Measurements from ENCODE around the gene DCXR. TPM values are rescaled to one million over a fixed set of nuclear protein-coding genes. Genes with fewer than 3 reads are reported as not detected.

The DCXR gene
- total RNA-seq, 1 experiment from 2014 or later = 140 TPM

DNA sequence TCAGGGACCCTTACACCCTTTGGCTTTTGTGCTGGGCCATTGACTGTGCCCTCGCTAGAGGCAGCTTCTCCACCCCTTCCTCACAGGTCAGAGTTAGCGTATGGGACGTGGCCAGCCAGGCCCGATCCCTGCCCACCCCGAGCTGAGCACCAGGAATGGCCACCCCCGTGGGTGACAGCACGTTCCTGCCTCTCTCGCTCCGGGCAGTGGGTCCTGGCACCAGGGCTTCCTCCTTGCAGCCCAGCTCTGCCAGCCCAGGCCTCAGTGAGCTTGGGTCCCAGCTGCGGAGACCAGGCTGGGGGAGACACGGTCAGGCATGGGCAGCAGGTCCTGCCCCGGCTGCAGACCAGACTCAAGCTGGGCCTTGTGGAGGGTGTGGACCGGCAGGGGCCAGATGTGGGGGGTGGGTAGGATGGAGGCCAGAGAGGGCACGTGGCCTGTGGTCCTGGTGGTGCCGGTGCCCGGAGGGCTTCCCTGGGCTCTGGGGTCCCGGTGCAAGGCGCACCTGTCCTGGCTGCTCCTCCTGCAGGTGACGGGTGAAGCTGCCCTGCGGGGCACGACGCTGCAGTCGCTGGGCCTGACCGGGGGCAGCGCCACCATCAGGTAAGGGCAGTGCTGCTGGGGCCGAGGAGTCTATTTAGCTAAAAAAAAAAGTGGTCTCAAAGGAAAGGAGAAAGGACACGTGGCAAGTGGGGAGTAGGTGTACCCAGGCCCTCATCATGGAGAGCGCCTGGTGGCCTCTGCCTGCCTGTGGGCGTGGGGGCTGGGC lies 41.9 kb downstream of the DCXR start:
- no peak overlapping the region for H3K4me3 ChIP-seq (ENCODE audit: low read depth, low read length, poor library complexity, severe bottlenecking)
- intact Hi-C loops (cut with micrococcal nuclease; ENCODE audit: unreplicated experiment) = no loop called here
- no peak overlapping the region for H3K27ac ChIP-seq (ENCODE audit: low read depth, low read length, poor library complexity, severe bottlenecking)
- H3K4me1 ChIP-seq (ENCODE audit: insufficient read depth, low read length, poor library complexity, severe bottlenecking) = no peaks in the 10 kb centered on the region
- CTCF ChIA-PET = no interaction called here
- no peaks in the 10 kb centered on the region for H3K9me3 ChIP-seq (ENCODE audit: low read depth, low read length, poor library complexity, severe bottlenecking)
- no peak for DNase-seq (ENCODE audit: low spot score)
- POLR2A ChIA-PET (ENCODE audit: low non-redundant PET) = interaction anchor here (0.7 kb wide), 1 partner anchor 10 kb away, joined by 3 read pairs; no protein-coding TSS in a partner anchor
- no peak for TF ChIP-seq EZH2 (IDR thresholded peaks at IDR 0.05; ENCODE audit: borderline replicate concordance, low read depth, low read length, poor library complexity, severe bottlenecking)
- TF ChIP-seq, protein P1, sequence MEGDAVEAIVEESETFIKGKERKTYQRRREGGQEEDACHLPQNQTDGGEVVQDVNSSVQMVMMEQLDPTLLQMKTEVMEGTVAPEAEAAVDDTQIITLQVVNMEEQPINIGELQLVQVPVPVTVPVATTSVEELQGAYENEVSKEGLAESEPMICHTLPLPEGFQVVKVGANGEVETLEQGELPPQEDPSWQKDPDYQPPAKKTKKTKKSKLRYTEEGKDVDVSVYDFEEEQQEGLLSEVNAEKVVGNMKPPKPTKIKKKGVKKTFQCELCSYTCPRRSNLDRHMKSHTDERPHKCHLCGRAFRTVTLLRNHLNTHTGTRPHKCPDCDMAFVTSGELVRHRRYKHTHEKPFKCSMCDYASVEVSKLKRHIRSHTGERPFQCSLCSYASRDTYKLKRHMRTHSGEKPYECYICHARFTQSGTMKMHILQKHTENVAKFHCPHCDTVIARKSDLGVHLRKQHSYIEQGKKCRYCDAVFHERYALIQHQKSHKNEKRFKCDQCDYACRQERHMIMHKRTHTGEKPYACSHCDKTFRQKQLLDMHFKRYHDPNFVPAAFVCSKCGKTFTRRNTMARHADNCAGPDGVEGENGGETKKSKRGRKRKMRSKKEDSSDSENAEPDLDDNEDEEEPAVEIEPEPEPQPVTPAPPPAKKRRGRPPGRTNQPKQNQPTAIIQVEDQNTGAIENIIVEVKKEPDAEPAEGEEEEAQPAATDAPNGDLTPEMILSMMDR (conservative IDR thresholded peaks at IDR 0.05; ENCODE audit: low read depth, low read length) = no peak
- H3K36me3 ChIP-seq (ENCODE audit: insufficient read depth, low read length, poor library complexity, severe bottlenecking) = no peaks in the 10 kb centered on the region
- no peaks in the 10 kb centered on the region for H3K27me3 ChIP-seq (replicated peaks; ENCODE audit: insufficient read depth, low read depth, low read length, poor library complexity)
- BruUV-seq (replicated peaks) = no TSS peak

DNA sequence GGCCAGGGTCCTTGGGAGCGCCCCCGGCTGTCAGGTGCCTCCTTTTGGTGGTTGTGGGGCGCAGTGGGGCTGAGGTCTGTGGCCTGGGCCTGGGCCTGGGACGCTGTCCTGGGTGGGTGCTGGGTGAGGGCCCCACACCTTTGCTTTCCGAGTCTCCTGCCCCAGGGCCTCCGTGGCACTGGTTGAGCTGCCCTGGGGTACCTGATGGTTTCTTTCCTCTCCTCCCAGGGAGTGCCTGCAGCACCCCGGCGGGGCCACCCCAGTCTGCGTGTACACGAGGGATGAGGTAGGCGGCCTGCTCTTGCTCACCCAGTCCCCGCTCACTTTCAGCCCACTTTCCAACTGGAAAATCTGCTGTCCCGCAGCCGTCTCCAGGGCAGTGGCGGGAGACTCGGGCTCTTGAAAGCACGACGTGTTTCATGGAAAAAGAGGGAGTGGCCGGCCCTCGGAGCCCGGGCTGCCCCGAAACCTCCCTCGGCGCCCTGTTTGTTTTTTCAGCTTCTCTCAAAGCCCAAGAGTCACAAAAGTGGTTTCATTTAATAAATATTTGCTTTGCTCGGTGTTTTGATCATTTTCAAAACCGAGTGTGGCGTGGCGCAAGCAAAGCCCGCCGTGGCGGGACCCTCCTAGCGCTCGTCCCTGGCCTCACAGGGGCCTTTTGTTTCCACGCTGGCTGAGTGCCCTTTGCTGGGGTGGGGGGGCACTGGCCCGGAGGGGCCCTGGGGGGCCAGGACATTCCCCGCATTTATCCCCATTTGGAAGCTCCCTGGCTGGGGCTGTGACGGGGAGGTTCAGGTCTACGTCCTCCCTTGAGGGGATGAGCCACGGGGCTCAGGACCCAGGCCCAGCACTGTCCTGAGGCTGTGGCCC lies 42.7 kb downstream of the DCXR start:
- Histone ChIP-seq H3K27me3 (replicated peaks; ENCODE audit: insufficient read depth, low read depth, low read length, poor library complexity) (no peaks in the 10 kb centered on the region), H3K4me3 (ENCODE audit: low read depth, low read length, poor library complexity, severe bottlenecking) (no peak overlapping the region), H3K9me3 (ENCODE audit: low read depth, low read length, poor library complexity, severe bottlenecking) (no peaks in the 10 kb centered on the region), H3K27ac (ENCODE audit: low read depth, low read length, poor library complexity, severe bottlenecking) (no peak overlapping the region), H3K4me1 (ENCODE audit: insufficient read depth, low read length, poor library complexity, severe bottlenecking) (no peaks in the 10 kb centered on the region), H3K36me3 (ENCODE audit: insufficient read depth, low read length, poor library complexity, severe bottlenecking) (no peaks in the 10 kb centered on the region)
- ChIA-PET POLR2A (ENCODE audit: low non-redundant PET) (no interaction called here), CTCF (no interaction called here)
- intact Hi-C loops (cut with micrococcal nuclease; ENCODE audit: unreplicated experiment) = no loop called here
- no TSS peak for BruUV-seq (replicated peaks)
- TF ChIP-seq, protein P1 (conservative IDR thresholded peaks at IDR 0.05; ENCODE audit: low read depth, low read length) = no peak
- no peak for TF ChIP-seq EZH2 (IDR thresholded peaks at IDR 0.05; ENCODE audit: borderline replicate concordance, low read depth, low read length, poor library complexity, severe bottlenecking)
- no peak for DNase-seq (ENCODE audit: low spot score)

DNA sequence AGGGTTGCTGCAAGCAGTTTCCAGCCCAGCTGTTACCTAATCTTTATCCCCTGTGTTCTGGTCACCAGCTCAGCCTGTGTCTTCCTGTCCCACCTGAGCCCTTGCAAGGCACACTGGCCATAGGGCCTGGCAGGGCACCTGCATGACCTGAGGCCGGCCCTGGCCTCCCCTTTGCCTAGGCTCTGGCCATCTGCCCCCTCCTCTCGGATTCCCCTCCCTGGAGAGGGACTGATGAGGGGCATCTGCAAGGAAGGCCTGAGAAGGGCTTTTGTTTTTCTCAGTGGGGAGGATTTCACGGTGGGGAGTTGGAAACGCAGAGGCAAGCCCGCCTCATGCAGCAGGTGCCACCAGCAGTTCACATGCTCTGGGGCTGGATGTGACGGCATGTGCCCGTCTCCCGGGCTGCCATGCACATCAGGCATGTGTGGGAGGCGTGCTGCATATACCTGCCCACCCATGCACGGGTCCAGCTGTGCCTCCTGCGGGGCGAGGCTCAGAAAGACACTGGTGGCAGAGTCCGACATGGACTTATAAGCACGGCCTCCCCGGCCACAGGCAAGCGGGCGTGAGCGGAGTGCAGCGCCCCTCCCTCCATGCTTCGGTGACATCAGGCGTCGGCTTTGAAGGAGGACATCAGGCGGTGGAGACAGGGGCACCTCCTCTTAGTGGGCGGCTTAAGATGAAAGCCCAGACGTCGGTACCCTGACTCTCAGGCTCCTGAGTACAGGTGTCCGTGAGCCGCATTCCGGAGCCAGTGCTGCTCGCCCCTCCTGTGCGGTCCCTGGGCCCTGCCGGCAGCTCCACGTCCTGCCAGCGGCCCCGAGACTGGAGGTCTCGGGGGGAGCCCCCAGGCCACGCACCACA lies 43.5 kb downstream of the DCXR start:
- Histone ChIP-seq H3K9me3 (ENCODE audit: low read depth, low read length, poor library complexity, severe bottlenecking) (no peaks in the 10 kb centered on the region), H3K27ac (ENCODE audit: low read depth, low read length, poor library complexity, severe bottlenecking) (no peak overlapping the region), H3K4me3 (ENCODE audit: low read depth, low read length, poor library complexity, severe bottlenecking) (no peak overlapping the region), H3K4me1 (ENCODE audit: insufficient read depth, low read length, poor library complexity, severe bottlenecking) (no peaks in the 10 kb centered on the region), H3K36me3 (ENCODE audit: insufficient read depth, low read length, poor library complexity, severe bottlenecking) (no peaks in the 10 kb centered on the region), H3K27me3 (replicated peaks; ENCODE audit: insufficient read depth, low read depth, low read length, poor library complexity) (no peaks in the 10 kb centered on the region)
- DNase-seq (ENCODE audit: low spot score) = no peak
- BruUV-seq (replicated peaks) = no TSS peak
- ChIA-PET POLR2A (ENCODE audit: low non-redundant PET) (no interaction called here), CTCF (interaction anchor here (1.1 kb wide), 1 partner anchor 26 kb away, joined by 4 read pairs; no protein-coding TSS in a partner anchor)
- no peak for TF ChIP-seq EZH2 (IDR thresholded peaks at IDR 0.05; ENCODE audit: borderline replicate concordance, low read depth, low read length, poor library complexity, severe bottlenecking)
- TF ChIP-seq, protein P1 (conservative IDR thresholded peaks at IDR 0.05; ENCODE audit: low read depth, low read length) = no peak
- intact Hi-C loops (cut with micrococcal nuclease; ENCODE audit: unreplicated experiment) = no loop called here

All from A673 (cell line).